ENCODE data around the gene TMEM208. TPM values are rescaled to one million over a fixed set of nuclear protein-coding genes. Genes with fewer than 3 reads are reported as not detected.

Gene TMEM208
- total and polyA plus RNA-seq, 4 donors: 22.3 to 140 (median 70.2) TPM

DNA sequence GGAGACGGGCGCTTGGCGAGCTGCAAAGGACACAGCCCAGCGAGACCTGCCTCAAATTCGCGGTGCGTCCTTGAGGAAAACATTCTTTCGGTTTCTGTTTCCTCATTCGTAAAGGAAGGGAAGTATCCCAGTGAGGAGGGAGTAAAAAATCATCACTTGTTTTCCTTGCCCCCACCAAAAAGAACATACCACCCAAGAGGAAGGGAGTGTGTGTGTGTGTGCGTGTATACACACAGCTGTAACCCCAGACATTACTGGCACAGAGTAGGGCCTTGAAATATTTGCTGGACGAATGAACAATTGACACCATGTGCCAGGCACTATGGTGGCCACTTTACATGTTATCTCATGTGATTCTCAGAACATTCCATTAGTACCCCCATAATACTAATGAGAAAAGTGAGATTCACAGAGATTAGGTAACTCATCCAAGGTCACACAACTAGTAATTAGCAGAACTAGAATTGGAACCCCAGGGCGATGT, 41.2 kb upstream of the TMEM208 start:
- H3K27ac ChIP-seq (ENCODE audit: low read depth in 1 of 2, low read length in 2 of 2): no peak overlapping the region
- H3K36me3 ChIP-seq (ENCODE audit: control insufficient read depth in 4 of 4, insufficient read depth in 3 of 4, low read depth in 1 of 4, low read length in 3 of 4): no peaks in the 10 kb centered on the region
- H3K9ac ChIP-seq (ENCODE audit: low read depth in 1 of 2, low read length in 2 of 2): no peak overlapping the region
- H3K4me3 ChIP-seq (ENCODE audit: low read depth in 1 of 3, low read length in 3 of 3): no peak overlapping the region
- TF ChIP-seq, protein P1, sequence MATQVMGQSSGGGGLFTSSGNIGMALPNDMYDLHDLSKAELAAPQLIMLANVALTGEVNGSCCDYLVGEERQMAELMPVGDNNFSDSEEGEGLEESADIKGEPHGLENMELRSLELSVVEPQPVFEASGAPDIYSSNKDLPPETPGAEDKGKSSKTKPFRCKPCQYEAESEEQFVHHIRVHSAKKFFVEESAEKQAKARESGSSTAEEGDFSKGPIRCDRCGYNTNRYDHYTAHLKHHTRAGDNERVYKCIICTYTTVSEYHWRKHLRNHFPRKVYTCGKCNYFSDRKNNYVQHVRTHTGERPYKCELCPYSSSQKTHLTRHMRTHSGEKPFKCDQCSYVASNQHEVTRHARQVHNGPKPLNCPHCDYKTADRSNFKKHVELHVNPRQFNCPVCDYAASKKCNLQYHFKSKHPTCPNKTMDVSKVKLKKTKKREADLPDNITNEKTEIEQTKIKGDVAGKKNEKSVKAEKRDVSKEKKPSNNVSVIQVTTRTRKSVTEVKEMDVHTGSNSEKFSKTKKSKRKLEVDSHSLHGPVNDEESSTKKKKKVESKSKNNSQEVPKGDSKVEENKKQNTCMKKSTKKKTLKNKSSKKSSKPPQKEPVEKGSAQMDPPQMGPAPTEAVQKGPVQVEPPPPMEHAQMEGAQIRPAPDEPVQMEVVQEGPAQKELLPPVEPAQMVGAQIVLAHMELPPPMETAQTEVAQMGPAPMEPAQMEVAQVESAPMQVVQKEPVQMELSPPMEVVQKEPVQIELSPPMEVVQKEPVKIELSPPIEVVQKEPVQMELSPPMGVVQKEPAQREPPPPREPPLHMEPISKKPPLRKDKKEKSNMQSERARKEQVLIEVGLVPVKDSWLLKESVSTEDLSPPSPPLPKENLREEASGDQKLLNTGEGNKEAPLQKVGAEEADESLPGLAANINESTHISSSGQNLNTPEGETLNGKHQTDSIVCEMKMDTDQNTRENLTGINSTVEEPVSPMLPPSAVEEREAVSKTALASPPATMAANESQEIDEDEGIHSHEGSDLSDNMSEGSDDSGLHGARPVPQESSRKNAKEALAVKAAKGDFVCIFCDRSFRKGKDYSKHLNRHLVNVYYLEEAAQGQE (IDR thresholded peaks at IDR 0.05): no peak
- TF ChIP-seq SP1 (IDR thresholded peaks at IDR 0.05): peak; percentile 1
- H3K4me1 ChIP-seq (ENCODE audit: control insufficient read depth in 4 of 4, insufficient read depth in 4 of 4, low read length in 3 of 4): peaks cover 8 to 28% (median 19%) of the 10 kb centered on the region in 4 donors
- H3K27me3 ChIP-seq (ENCODE audit: control insufficient read depth in 4 of 4, insufficient read depth in 4 of 4, low read length in 3 of 4): no peaks in the 10 kb centered on the region
- no peaks in the 10 kb centered on the region for H3K9me3 ChIP-seq (ENCODE audit: control insufficient read depth in 4 of 4, low read length in 3 of 4)
- DNase-seq (ENCODE audit: low spot score): no peak
- 10% methylated on average over 12 of the region's 12 CpGs for WGBS

- H3K36me3 ChIP-seq (ENCODE audit: control insufficient read depth in 4 of 4, insufficient read depth in 3 of 4, low read depth in 1 of 4, low read length in 3 of 4): no peaks in the 10 kb centered on the region
- H3K4me1 ChIP-seq (ENCODE audit: control insufficient read depth in 4 of 4, insufficient read depth in 4 of 4, low read length in 3 of 4): peaks cover 8 to 31% (median 21%) of the 10 kb centered on the region in 4 donors
- H3K27ac ChIP-seq (ENCODE audit: low read depth in 1 of 2, low read length in 2 of 2): no peak overlapping the region
- no peaks in the 10 kb centered on the region for H3K27me3 ChIP-seq (ENCODE audit: control insufficient read depth in 4 of 4, insufficient read depth in 4 of 4, low read length in 3 of 4)
- no peaks in the 10 kb centered on the region for H3K9me3 ChIP-seq (ENCODE audit: control insufficient read depth in 4 of 4, low read length in 3 of 4)
- H3K4me3 ChIP-seq (ENCODE audit: low read depth in 1 of 3, low read length in 3 of 3): no peak overlapping the region
- H3K9ac ChIP-seq (ENCODE audit: low read depth in 1 of 2, low read length in 2 of 2): no peak overlapping the region
- DNase-seq (ENCODE audit: low spot score): no peak
- WGBS: 60% methylated on average over 5 of the region's 5 CpGs
- TF ChIP-seq TAF1 (conservative IDR thresholded peaks at IDR 0.05) (no peak), EGR1 (IDR thresholded peaks at IDR 0.05; ENCODE audit: low read depth in 2 of 2) (no peak), HNF4G (IDR thresholded peaks at IDR 0.05) (no peak), FOXA1 (IDR thresholded peaks at IDR 0.05) (no peak), GABPA (IDR thresholded peaks at IDR 0.05 in 1 of 2, conservative IDR thresholded peaks at IDR 0.05 in 1 of 2) (no peak), RXRA (IDR thresholded peaks at IDR 0.05) (no peak), JUND (IDR thresholded peaks at IDR 0.05) (no peak), RAD21 (IDR thresholded peaks at IDR 0.05) (no peak), YY1 (IDR thresholded peaks at IDR 0.05) (no peak), HNF4A (conservative IDR thresholded peaks at IDR 0.05) (no peak), MAX (IDR thresholded peaks at IDR 0.05) (no peak), SP1 (IDR thresholded peaks at IDR 0.05) (no peak), ZBTB33 (IDR thresholded peaks at IDR 0.05) (no peak), FOXA2 (IDR thresholded peaks at IDR 0.05) (no peak), CTCF (IDR thresholded peaks at IDR 0.05; ENCODE audit: low read depth, low read length, missing input control) (no peak), NR2F2 (IDR thresholded peaks at IDR 0.05) (no peak)
- TF ChIP-seq, protein P2, sequence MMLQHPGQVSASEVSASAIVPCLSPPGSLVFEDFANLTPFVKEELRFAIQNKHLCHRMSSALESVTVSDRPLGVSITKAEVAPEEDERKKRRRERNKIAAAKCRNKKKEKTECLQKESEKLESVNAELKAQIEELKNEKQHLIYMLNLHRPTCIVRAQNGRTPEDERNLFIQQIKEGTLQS (IDR thresholded peaks at IDR 0.05): no peak
- TF ChIP-seq, protein P1 (IDR thresholded peaks at IDR 0.05): no peak
Observed at GRCh38 chr16:67186550-67186950, 40.4 kb upstream of the TMEM208 start.
